ENCODE data around the gene ZNF609. TPM values are rescaled to one million over a fixed set of nuclear protein-coding genes. Genes with fewer than 3 reads are reported as not detected.

Gene ZNF609
- total and polyA plus RNA-seq, 4 donors, result 4.6 to 18.1 (median 8.0) TPM

GRCh38 chr15:64425221-64425620, 35.2 kb upstream of the ZNF609 start:
- 80% methylated on average over 3 of the region's 3 CpGs for WGBS
- H3K36me3 ChIP-seq (ENCODE audit: control insufficient read depth in 4 of 4, insufficient read depth in 3 of 4, low read depth in 1 of 4, low read length in 3 of 4), result peaks cover 2 to 24% (median 13%) of the 10 kb centered on the region in 4 donors

More at GRCh38 chr15:64425221-64425620, 35.2 kb upstream of the ZNF609 start:
- peaks cover 1 to 14% (median 7%) of the 10 kb centered on the region in 4 donors for H3K4me1 ChIP-seq (ENCODE audit: control insufficient read depth in 4 of 4, insufficient read depth in 4 of 4, low read length in 3 of 4)
- H3K9ac ChIP-seq (ENCODE audit: low read depth in 1 of 2, low read length in 2 of 2), result no peak overlapping the region
- no peaks in the 10 kb centered on the region for H3K9me3 ChIP-seq (ENCODE audit: control insufficient read depth in 4 of 4, low read length in 3 of 4)
- H3K27ac ChIP-seq (ENCODE audit: low read depth in 1 of 2, low read length in 2 of 2), result no peak overlapping the region
- H3K4me3 ChIP-seq (ENCODE audit: low read depth in 1 of 3, low read length in 3 of 3), result no peak overlapping the region
- no peak for TF ChIP-seq ZBTB33 (IDR thresholded peaks at IDR 0.05)
- no peak for TF ChIP-seq MAX (IDR thresholded peaks at IDR 0.05)
- TF ChIP-seq REST (IDR thresholded peaks at IDR 0.05), result no peak
- no peak for TF ChIP-seq HNF4A (conservative IDR thresholded peaks at IDR 0.05)
- no peak for TF ChIP-seq RXRA (IDR thresholded peaks at IDR 0.05)
- no peak for TF ChIP-seq JUND (IDR thresholded peaks at IDR 0.05)
- TF ChIP-seq FOXA1 (IDR thresholded peaks at IDR 0.05), result no peak
- TF ChIP-seq GABPA (IDR thresholded peaks at IDR 0.05 in 1 of 2, conservative IDR thresholded peaks at IDR 0.05 in 1 of 2), result no peak
- TF ChIP-seq FOXA2 (IDR thresholded peaks at IDR 0.05), result no peak
- no peak for TF ChIP-seq HNF4G (IDR thresholded peaks at IDR 0.05)
- TF ChIP-seq CTCF (IDR thresholded peaks at IDR 0.05; ENCODE audit: low read depth, low read length, missing input control), result no peak
- TF ChIP-seq NR2F2 (IDR thresholded peaks at IDR 0.05), result no peak
- TF ChIP-seq TAF1 (conservative IDR thresholded peaks at IDR 0.05), result no peak
- TF ChIP-seq EGR1 (IDR thresholded peaks at IDR 0.05; ENCODE audit: low read depth in 2 of 2), result no peak
- TF ChIP-seq RAD21 (IDR thresholded peaks at IDR 0.05), result no peak
- H3K27me3 ChIP-seq (ENCODE audit: control insufficient read depth in 4 of 4, insufficient read depth in 4 of 4, low read length in 3 of 4), result no peaks in the 10 kb centered on the region
- DNase-seq (ENCODE audit: low spot score), result no peak

Measured in liver (tissue), 9 donors.